ENCODE results near the gene TMEM120A. TPM values are rescaled to one million over a fixed set of nuclear protein-coding genes. Genes with fewer than 3 reads are reported as not detected.

The TMEM120A gene
- total RNA-seq, 1 experiment from 2014 or later = 28.7 TPM

DNA sequence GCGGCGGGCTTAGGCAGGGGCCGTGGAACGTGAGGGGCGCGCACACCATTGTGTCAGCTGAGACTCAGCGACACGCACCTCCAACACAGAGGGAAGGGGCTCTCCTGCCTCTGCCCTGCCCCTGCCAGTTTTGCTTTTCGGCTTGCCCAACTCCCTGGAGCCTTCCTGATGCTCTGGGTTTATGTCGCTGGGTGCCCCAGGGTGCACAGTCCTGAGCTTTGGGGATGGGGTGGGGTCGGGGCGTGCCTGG, 13.3 kb downstream of the TMEM120A start:
- no peak for DNase-seq (ENCODE audit: low spot score)

GRCh38 chr7:75980430-75981202, 13.8 kb downstream of the TMEM120A start:
- DNase-seq (ENCODE audit: low spot score) = no peak

DNA sequence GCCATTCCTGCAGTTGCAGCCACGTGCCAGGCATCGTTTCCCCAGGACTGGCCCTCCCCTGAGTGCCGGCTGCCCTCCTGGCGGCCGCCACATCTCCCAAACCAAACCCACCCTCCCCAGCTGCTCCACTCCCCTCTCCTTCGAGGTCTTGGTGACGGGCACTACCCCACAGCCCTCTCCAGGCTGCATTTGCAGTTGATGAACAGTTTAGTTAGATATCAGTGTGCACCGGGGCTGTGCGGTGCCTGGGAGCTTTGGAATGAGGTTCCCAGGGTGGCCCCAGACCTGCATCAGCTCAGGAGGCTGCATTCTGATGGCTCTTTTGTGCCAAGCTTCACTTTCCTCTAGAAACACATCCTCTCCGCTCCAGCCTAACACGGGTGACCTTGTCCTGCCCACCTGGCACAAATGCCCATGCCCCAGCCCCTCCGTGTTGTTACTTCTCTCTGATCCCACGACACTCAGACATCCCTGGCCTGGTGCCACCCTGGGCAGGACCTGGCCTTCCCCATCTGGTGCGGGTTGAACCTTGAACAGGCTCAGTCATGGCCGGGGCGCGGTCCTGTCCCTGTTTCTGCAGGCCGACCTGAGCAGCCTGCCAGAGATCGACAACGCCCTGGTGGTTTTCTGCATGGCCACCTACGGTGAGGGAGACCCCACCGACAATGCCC, 14.5 kb downstream of the TMEM120A start:
- DNase-seq (ENCODE audit: low spot score) = no peak

GRCh38 chr7:75977743-75978142, 16.7 kb downstream of the TMEM120A start:
- no peak for DNase-seq (ENCODE audit: low spot score)

GRCh38 chr7:75971961-75972763, 22.2 kb downstream of the TMEM120A start:
- DNase-seq (ENCODE audit: low spot score) = no peak

DNA sequence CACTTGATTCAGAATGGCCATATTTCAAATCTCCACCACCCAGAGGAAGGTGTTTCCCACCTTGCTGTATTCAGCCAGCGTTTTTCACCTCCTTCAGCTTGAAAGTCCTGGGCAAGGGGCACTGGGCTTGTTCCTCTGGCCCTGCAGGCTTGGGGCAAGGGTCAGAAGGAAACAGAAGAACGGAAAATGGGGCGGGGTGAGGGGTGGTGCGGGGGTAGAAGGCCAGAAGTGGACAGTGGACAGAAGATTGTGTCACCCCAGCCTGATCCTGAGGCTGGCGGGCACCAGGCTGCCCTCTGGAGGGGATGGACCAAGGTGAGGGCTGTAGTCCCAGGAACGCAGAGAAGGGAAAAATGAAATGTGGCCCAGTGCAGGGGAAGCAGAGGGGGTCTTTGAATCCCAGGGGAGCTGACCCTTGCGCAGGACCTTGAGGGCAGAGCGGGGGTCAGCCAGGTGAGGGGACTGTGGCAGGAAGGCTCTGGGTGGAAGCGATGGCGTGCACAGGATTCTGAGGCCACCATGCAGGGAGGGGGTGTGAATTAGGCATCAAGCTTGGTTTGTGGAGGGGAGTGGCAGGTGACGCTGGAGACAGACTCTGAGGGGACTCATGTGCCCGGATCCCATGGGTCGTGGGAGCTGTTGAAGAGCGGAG, 23.0 kb downstream of the TMEM120A start:
- no peak for DNase-seq (ENCODE audit: low spot score)

DNA sequence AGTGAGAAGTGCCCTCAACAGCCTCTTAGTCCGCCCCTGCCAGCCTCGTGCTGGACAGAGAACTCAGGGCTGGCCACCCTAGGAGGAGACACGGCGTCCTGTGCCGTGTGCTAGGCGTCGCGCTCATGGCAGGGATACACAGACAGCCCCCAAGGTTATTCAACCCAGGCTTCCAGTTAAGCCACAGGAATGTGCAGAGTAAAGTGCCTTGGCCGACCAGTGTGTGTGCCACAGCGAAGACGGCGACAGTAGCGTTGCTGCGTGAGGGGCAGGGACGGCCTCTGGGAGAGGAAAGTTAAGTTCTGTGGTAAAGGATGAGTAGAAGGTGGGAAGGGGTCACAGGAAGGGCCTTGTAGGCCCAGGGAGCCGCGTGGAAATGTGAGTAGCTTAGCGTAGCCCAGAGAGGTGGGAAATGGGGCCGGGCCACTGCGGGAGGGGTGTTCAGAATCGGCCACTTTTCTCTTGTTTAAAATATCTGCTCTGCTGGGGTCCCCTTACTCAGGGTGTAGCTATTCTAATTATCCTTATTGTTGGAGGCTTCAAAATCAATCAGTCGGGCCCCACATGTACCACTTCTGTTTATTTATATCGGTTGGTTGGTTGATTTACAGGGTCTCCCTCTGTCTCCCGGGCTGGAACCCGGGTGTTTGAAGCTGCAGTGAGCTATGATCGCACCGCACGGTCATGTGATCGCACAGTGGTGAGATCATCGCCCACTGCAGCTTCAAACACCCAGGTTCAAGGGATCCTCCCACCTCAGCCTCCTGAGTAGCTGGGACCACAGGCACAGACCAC, 24.5 kb downstream of the TMEM120A start:
- no peak for DNase-seq (ENCODE audit: low spot score)

DNA sequence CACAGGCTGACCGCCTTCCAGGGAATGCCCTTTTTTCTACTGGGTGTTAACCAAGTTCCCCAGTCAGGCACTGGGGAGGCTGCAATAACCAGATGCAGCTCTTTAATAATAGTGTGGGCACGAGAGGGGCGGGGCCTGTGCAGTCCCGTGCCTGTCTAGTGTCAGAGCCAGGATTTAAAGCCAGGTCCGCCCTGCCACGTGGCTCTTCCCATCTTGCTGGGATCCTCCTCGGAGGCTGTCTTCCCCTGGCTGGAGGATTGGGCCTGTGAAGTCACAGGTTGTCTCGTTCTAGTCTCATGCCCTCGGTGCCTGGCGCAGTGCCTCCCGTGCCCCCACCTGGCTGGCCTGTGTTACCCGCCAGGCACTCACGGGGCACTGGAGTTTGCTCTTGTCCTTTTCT, 25.2 kb downstream of the TMEM120A start:
- no peak for DNase-seq (ENCODE audit: low spot score)

GRCh38 chr7:75968561-75969001, 25.8 kb downstream of the TMEM120A start:
- no peak for DNase-seq (ENCODE audit: low spot score)

DNA sequence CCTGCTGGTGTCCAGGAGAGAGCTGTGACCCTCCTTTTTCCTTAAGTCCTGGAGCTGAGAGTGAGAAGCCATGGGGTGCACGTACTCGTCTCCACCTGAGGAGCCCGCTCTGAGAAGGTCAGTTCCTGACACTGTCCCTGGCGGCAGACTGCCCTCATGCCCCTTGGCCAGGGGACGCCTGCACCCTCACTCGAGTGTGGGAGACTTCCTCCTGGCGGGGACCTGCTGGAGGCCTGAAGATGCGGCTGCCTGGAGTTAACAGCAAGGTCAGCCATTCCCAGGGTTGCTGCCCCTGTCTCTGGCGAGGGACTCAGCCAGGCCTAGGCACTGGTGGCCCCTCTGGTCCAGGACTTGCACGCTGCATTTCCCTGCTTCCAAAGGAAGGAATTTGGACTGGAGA, 26.4 kb downstream of the TMEM120A start:
- no peak for DNase-seq (ENCODE audit: low spot score)

- no peak for DNase-seq (ENCODE audit: low spot score)
Observed at GRCh38 chr7:75967487-75967997, 26.9 kb downstream of the TMEM120A start.

DNA sequence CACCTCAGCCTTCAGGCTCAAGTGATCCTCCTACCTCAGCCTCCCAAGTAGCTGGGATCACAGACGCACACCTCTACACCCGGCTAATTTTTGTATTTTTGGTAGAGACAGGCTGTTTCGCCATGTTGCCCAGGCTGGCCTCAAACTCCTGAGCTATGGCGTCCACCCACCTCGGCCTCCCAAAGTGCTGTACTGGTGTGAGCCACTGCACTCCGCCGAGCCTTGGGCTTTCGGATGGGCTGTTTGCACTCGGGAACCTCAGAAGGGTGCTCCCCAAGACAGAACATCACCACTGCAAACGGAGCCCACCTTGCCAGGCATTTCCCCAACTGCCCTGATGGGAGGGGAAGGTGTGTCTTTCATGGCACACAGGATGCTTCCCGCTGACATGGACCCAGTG, 27.3 kb downstream of the TMEM120A start:
- no peak for DNase-seq (ENCODE audit: low spot score)

- DNase-seq (ENCODE audit: low spot score) = no peak
Observed at GRCh38 chr7:75966190-75966961, 28.0 kb downstream of the TMEM120A start.

DNA sequence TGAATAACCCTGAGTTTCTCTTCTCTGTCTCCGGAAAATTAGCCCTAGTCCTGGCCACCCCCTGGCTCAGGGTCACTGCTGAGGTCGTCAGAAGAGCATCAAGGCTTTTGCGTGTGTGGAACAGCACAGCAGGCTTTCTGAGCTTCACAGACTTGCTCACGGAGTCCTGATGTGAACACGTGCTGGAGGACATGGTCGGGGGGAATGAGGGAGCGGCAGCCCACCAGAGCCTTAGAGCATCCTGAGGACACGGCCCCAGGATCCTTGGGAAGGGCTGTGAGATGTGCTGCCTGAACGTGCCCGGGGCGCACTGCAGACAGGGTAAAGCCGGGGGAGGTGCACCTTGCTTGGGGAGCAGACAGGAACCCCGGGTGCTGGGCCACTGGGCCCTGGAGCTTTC, 28.8 kb downstream of the TMEM120A start:
- DNase-seq (ENCODE audit: low spot score) = no peak

DNA sequence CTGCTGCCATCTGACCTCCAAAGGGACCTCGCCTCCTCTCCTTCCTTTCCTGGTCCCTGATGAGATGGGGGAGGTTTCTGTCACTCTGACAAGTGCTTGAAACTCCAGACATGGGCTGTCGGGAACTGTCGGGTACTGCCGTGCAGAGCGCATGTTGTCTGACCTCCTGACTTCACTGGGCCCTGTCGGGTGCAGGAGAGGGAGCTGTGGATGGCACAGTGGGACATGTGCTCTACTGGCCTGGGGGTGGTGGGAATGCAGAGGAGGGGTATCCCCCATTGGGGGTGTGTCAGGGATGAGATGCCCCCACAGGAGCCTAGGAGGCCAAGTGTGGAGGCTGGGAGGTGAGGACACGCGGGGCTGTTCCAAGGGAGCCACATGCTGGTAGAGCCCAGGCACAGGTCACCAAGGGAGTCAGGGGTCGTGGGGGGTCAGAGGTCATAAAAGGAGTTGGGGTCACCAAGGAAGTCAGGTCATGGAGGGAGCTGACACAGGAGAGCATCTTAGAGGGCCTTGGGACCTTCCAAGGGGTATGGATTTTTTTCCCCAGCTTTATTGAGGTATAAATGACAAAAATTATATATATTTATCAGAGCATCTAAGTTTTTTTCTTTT, 30.9 kb downstream of the TMEM120A start:
- DNase-seq (ENCODE audit: low spot score) = no peak

DNA sequence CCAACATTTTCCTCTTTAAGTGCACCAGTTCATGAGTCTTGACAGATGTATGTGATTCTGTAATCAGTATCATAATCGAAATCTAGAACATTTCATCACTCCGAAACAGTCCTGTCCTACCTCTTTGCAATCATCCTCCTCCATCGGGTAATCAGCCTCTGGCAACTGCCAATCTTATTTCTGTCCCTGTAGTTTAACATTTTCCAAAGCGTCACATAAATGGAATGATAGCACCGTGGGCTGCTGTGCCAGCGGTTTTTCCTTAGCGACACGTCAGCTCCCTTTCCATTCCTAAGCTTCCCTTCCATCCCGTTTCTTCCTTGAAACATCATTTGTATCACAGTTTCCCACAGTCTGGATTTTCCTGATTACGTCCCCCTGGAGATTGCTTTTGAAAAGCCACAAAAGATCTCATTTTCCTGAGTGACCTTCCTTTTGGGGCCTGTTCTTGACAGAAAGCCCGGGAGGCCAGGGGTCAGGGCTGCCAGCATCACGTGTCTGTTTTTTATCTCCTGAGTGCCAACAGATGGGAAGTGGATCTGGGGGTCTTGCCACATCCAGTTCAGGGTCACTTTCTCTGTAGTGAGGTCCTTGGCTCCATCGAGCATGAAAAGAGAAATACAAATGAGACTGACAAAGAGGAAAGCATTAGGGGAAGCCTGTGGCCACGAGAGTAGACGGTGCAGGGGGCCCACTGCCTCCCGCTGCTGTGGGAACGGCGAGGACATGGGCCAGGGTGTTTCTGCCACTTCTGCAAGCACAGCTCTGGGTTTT, 31.6 kb downstream of the TMEM120A start:
- no peak for DNase-seq (ENCODE audit: low spot score)

- no peak for DNase-seq (ENCODE audit: low spot score)
Observed at GRCh38 chr7:75961218-75961617, 33.2 kb downstream of the TMEM120A start.

DNA sequence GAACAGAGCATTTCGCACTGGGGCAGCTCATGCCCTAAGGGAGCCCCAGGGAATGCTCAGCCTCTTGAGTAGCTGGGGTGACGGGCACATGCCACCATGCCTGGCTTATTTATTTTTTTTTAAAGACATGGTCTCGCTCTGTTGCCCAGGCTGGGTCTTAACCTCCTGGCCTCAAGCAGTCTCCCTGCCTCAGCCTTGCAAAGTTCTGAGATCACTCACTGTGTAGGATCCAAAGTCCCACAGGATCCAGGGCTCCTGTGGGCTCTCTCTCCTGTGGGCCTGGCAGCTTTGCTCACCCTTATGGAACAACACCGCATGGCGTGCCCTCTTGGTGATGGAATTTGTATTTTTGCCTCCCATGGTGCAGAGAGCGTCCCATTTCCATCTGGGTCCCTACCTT, 34.0 kb downstream of the TMEM120A start:
- DNase-seq (ENCODE audit: low spot score) = no peak

DNA sequence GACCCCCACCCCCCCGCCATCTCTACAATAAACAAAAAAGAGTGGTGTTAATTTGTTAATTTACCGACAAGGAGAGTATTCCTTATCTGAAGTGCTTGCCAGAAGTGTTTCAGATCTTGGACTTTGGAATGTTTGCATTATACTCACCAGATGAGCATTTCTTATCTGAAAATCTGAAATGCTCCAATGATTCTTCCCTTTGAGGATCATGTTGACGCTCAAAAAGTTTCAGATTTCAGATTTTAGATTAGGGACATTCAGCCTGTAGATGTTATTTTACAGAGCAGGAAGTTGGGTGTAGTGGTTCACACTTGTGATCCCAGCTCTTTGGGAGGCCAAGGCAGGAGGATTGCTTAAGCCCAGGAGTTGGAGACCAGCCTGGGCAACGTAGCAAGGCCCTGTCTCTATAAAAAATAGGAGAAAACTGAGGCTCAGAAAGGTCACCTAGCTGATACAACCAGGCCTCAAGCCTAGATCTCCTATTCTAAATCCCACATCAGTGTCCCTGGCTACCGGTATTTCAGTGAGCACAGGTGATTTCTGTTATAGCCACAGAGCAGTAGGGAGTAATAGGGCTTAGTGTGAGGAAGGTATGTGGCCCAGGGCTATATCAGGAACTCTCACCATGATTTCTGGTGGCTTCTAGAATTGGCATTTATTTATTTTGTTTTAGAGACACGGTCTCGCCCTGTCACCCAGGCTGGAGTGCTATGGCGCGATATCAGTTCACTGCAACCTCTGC, 35.4 kb downstream of the TMEM120A start:
- DNase-seq (ENCODE audit: low spot score) = no peak
